SK-N-SH (cell line): ENCODE measurements around the gene BGN. TPM values are rescaled to one million over a fixed set of nuclear protein-coding genes. Genes with fewer than 3 reads are reported as not detected.

Source experiments
- CTCF ChIA-PET: fragments of 300-600, 350-600 bp; formaldehyde crosslinking; extraction: SDS; loops from one replicate; lab custom pipeline; 2021; lab: Yijun Ruan, JAX
- POLR2A ChIA-PET: fragments of 350-600 bp; sonication (Branson Sonifier 250); formaldehyde crosslinking; extraction: SDS; loops from one replicate; lab custom pipeline; 2020; ENCODE audit warnings: antibody characterized with exemption, inconsistent platforms; lab: Yijun Ruan, JAX
- DNase-seq: peaks from one replicate; pipeline ENCODE4 v3.0.0; 2012
- H2AFZ ChIP-seq: fragments of 200-600 bp; sonication (generic); 2 replicates; pipeline ENCODE4 v1.8.1; 2016; ENCODE audit warnings: antibody characterized with exemption, mild to moderate bottlenecking, low read depth
- H3F3A ChIP-seq: fragments of 200-600 bp; sonication (generic); replicated peaks from 2 replicates; pipeline ENCODE3; 2016; ENCODE audit warnings: antibody characterized with exemption, mild to moderate bottlenecking; ENCODE audit not compliant: insufficient read depth
- H3K27ac ChIP-seq, 2 experiments: fragments of 200-500 bp in 1 of 2; fragments of 200-600 bp in 1 of 2; sonication (Bioruptor generic) in 1 of 2; sonication (generic), shearing (Covaris generic) in 1 of 2; 2 replicates each; pipeline versions ENCODE4 v1.5.1 to v1.6.1; 2014 to 2016; ENCODE audit warnings: low read depth in 2 of 2, inconsistent platforms in 1 of 2, low read length in 1 of 2, mild to moderate bottlenecking in 1 of 2, mixed read lengths in 1 of 2
- H3K27me3 ChIP-seq: fragments of 200-600 bp; sonication (generic), shearing (Covaris generic); 2 replicates; pipeline ENCODE4 v1.6.1; 2016; ENCODE audit warnings: mixed run types; ENCODE audit not compliant: insufficient read depth
- H3K36me3 ChIP-seq, 2 experiments: fragments of 200-500 bp in 1 of 2; fragments of 200-600 bp in 1 of 2; sonication (Bioruptor generic) in 1 of 2; sonication (generic) in 1 of 2; replicated peaks in 1 of 2; 2 replicates each; pipeline versions ENCODE3 to v1.5.1; 2014 to 2016; ENCODE audit warnings: low read length in 1 of 2, mild to moderate bottlenecking in 1 of 2; ENCODE audit not compliant: insufficient read depth in 2 of 2, control insufficient read depth in 1 of 2
- H3K4me1 ChIP-seq, 2 experiments: fragments of 200-500 bp in 1 of 2; fragments of 200-600 bp in 1 of 2; sonication (Bioruptor generic) in 1 of 2; sonication (generic), shearing (Covaris generic) in 1 of 2; 2 replicates each; pipeline versions ENCODE4 v1.5.1 to v1.6.1; 2014 to 2016; ENCODE audit warnings: low read depth in 1 of 2, low read length in 1 of 2, mixed run types in 1 of 2; ENCODE audit not compliant: insufficient read depth in 2 of 2, control insufficient read depth in 1 of 2
- H3K4me2 ChIP-seq: fragments of 200-600 bp; sonication (generic), shearing (Covaris generic); 2 replicates; pipeline ENCODE4 v1.6.1; 2017; ENCODE audit warnings: mixed run types
- H3K4me3 ChIP-seq, 2 experiments: fragments of 200-500 bp in 1 of 2; fragments of 200-600 bp in 1 of 2; sonication (Bioruptor generic) in 1 of 2; sonication (generic), shearing (Covaris generic) in 1 of 2; 2 replicates each; pipeline versions ENCODE4 v1.5.1 to v1.8.1; 2014 to 2016; ENCODE audit warnings: low read depth in 2 of 2, inconsistent platforms in 1 of 2, low read length in 1 of 2, mild to moderate bottlenecking in 1 of 2, mixed read lengths in 1 of 2, moderate library complexity in 1 of 2
- H3K79me2 ChIP-seq: fragments of 200-600 bp; sonication (generic); 2 replicates; pipeline ENCODE4 v1.8.1; 2017; ENCODE audit warnings: mild to moderate bottlenecking; ENCODE audit not compliant: insufficient read depth
- H3K9ac ChIP-seq: fragments of 200-600 bp; sonication (generic); 2 replicates; pipeline ENCODE4 v1.6.1; 2017; ENCODE audit warnings: mixed run types
- H3K9me2 ChIP-seq: fragments of 200-600 bp; sonication (generic); 2 replicates; pipeline ENCODE4 v1.6.1; 2017; ENCODE audit warnings: mixed run types
- H3K9me3 ChIP-seq: fragments of 200-600 bp; sonication (generic); 2 replicates; pipeline ENCODE4 v1.6.1; 2017; ENCODE audit warnings: mixed run types, mild to moderate bottlenecking, moderate library complexity
- H4K20me1 ChIP-seq: fragments of 200-600 bp; sonication (generic); 2 replicates; pipeline ENCODE4 v1.6.1; 2017; ENCODE audit warnings: mild to moderate bottlenecking, mixed run types; ENCODE audit not compliant: insufficient read depth
- ELF1 ChIP-seq: IDR thresholded peaks from 2 replicates; pipeline ENCODE4 v1.4.0; 2012
- EP300 ChIP-seq, 2 experiments: IDR thresholded peaks; 2 replicates each; pipeline versions ENCODE4 v1.4.0 to v1.6.1; 2012; ENCODE audit warnings: borderline replicate concordance in 1 of 2, low read depth in 1 of 2, low read length in 1 of 2
- EZH2phosphoT487 ChIP-seq: fragments of 200-600 bp; sonication (generic); IDR thresholded peaks from 2 replicates; pipeline ENCODE4 v1.6.1; 2017; ENCODE audit warnings: low read depth, mixed run types, mild to moderate bottlenecking, antibody characterized with exemption, moderate library complexity, borderline replicate concordance
- FOXJ3 ChIP-seq: sonication (generic); formaldehyde crosslinking; IDR thresholded peaks from 2 replicates; pipeline ENCODE4 v1.5.1; 2020; ENCODE audit warnings: mild to moderate bottlenecking, missing genetic modification reagents
- GABPA ChIP-seq: IDR thresholded peaks from 2 replicates; pipeline ENCODE4 v1.4.0; 2012; ENCODE audit warnings: low read depth, mild to moderate bottlenecking
- GATA2 ChIP-seq: sonication (generic); formaldehyde crosslinking; IDR thresholded peaks from 2 replicates; pipeline ENCODE4 v1.5.0; 2020; ENCODE audit warnings: mild to moderate bottlenecking, missing genetic modification reagents
- IRF3 ChIP-seq: fragments of 150-350 bp; IDR thresholded peaks from 2 replicates; pipeline ENCODE4 v1.6.1; 2016; ENCODE audit warnings: mild to moderate bottlenecking, low read depth, low read length
- JUND ChIP-seq: IDR thresholded peaks from 2 replicates; pipeline ENCODE4 v1.4.0; 2012
- NFIC ChIP-seq: IDR thresholded peaks from 2 replicates; pipeline ENCODE4 v1.4.0; 2012; ENCODE audit warnings: borderline replicate concordance
- POLR2AphosphoS5 ChIP-seq: IDR thresholded peaks from 2 replicates; pipeline ENCODE4 v1.6.1; 2012; ENCODE audit warnings: low read depth, low read length
- RAD21 ChIP-seq: IDR thresholded peaks from 2 replicates; pipeline ENCODE4 v1.6.1; 2012; ENCODE audit warnings: mild to moderate bottlenecking, low read length
- RXRA ChIP-seq: IDR thresholded peaks from 2 replicates; pipeline ENCODE4 v1.4.0; 2012; ENCODE audit warnings: low read depth, mild to moderate bottlenecking, borderline replicate concordance
- SIN3A ChIP-seq: IDR thresholded peaks from 2 replicates; pipeline ENCODE4 v1.6.1; 2012; ENCODE audit warnings: low read depth, mild to moderate bottlenecking, low read length, moderate library complexity, borderline replicate concordance
- SMC3 ChIP-seq: IDR thresholded peaks from 2 replicates; pipeline ENCODE4 v1.6.1; 2012; ENCODE audit warnings: low read depth, low read length, improper control_type of control experiment
- USF2 ChIP-seq: fragments of 150-350 bp; IDR thresholded peaks from 2 replicates; pipeline ENCODE4 v1.6.1; 2017; ENCODE audit warnings: antibody characterized with exemption, low read length, low read depth, borderline replicate concordance
- WGBS: methylation state at CpG from one replicate; pipeline ENCODE4 v1.1.6; 2017; ENCODE audit warnings: low lambda C conversion rate; 5-methylcytosine and 5-hydroxymethylcytosine counted together
- polyA plus RNA-seq, 3 experiments: library from polyadenylated mRNA; depleted of rRNA; stranded (reverse); fragments of >200 nt; gene quantifications; 2 replicates each; pipeline ENCODE4 v1.2.3, GENCODE V29; 2012
- TF ChIP-seq, protein P1 (sequence below): fragments of 200-600 bp; sonication (generic); IDR thresholded peaks from 2 replicates; pipeline ENCODE4 v1.6.1; 2017; ENCODE audit warnings: antibody characterized with exemption, mild to moderate bottlenecking, moderate library complexity
- TF ChIP-seq, protein P2 (sequence below): IDR thresholded peaks from 2 replicates; pipeline ENCODE4 v1.6.1; 2012; ENCODE audit warnings: mild to moderate bottlenecking, low read depth, low read length, moderate library complexity
- TF ChIP-seq, protein P3 (sequence below): IDR thresholded peaks from 2 replicates; pipeline ENCODE4 v1.4.0; 2012; ENCODE audit warnings: low read depth

BGN gene
- polyA plus RNA-seq, 1 of the 3 experiments (the other 2 are of a cell fraction): 28.9 TPM

GRCh38 chrX:153445856-153446635 lies 48.7 kb upstream of the BGN start, which contains the start of gene TREX2:
TSS of gene TREX2 (minus strand) at chrX:153446056. CDS start at chrX:153445430, 626 bp downstream.
- Histone ChIP-seq H3K27me3 (peaks cover 34% of the 10 kb centered on the region), H2AFZ (no peak within 1 kb of the TSS), H3F3A (no peaks in the 10 kb centered on the region), H3K4me3 (no peak within 1 kb of the TSS), H3K9me2 (no peaks in the 10 kb centered on the region), H3K4me1 (no peaks in the 10 kb centered on the region), H3K4me2 (no peak within 1 kb of the TSS), H3K36me3 (no peaks in the 10 kb centered on the region), H3K9ac (no peak within 1 kb of the TSS), H3K79me2 (no peaks in the 10 kb centered on the region), H3K27ac (no peak within 1 kb of the TSS), H4K20me1 (no peaks in the 10 kb centered on the region), H3K9me3 (no peaks in the 10 kb centered on the region)
- CTCF ChIA-PET: interaction anchor here (0.6 to 1.4 kb wide), 5 partner anchors 15 to 62 kb away, joined by 3 to 7 read pairs (median 3); partner anchors contain the start of gene HAUS7
- POLR2A ChIA-PET: no interaction called here
- TF ChIP-seq RAD21 (no peak), USF2 (no peak), GATA2 (CRISPR knock-in tag) (no peak), GABPA (no peak), FOXJ3 (no peak), ELF1 (no peak), EZH2phosphoT487 (no peak), EP300 (IDR thresholded peaks at IDR 0.05; ENCODE audit: borderline replicate concordance in 1 of 2, low read depth in 1 of 2, low read length in 1 of 2) (no peak), SMC3 (no peak), JUND (no peak), IRF3 (no peak), NFIC (no peak), SIN3A (no peak), POLR2AphosphoS5 (no peak), RXRA (no peak)
- TF ChIP-seq, protein P1, sequence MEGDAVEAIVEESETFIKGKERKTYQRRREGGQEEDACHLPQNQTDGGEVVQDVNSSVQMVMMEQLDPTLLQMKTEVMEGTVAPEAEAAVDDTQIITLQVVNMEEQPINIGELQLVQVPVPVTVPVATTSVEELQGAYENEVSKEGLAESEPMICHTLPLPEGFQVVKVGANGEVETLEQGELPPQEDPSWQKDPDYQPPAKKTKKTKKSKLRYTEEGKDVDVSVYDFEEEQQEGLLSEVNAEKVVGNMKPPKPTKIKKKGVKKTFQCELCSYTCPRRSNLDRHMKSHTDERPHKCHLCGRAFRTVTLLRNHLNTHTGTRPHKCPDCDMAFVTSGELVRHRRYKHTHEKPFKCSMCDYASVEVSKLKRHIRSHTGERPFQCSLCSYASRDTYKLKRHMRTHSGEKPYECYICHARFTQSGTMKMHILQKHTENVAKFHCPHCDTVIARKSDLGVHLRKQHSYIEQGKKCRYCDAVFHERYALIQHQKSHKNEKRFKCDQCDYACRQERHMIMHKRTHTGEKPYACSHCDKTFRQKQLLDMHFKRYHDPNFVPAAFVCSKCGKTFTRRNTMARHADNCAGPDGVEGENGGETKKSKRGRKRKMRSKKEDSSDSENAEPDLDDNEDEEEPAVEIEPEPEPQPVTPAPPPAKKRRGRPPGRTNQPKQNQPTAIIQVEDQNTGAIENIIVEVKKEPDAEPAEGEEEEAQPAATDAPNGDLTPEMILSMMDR: no peak
- TF ChIP-seq, protein P2, sequence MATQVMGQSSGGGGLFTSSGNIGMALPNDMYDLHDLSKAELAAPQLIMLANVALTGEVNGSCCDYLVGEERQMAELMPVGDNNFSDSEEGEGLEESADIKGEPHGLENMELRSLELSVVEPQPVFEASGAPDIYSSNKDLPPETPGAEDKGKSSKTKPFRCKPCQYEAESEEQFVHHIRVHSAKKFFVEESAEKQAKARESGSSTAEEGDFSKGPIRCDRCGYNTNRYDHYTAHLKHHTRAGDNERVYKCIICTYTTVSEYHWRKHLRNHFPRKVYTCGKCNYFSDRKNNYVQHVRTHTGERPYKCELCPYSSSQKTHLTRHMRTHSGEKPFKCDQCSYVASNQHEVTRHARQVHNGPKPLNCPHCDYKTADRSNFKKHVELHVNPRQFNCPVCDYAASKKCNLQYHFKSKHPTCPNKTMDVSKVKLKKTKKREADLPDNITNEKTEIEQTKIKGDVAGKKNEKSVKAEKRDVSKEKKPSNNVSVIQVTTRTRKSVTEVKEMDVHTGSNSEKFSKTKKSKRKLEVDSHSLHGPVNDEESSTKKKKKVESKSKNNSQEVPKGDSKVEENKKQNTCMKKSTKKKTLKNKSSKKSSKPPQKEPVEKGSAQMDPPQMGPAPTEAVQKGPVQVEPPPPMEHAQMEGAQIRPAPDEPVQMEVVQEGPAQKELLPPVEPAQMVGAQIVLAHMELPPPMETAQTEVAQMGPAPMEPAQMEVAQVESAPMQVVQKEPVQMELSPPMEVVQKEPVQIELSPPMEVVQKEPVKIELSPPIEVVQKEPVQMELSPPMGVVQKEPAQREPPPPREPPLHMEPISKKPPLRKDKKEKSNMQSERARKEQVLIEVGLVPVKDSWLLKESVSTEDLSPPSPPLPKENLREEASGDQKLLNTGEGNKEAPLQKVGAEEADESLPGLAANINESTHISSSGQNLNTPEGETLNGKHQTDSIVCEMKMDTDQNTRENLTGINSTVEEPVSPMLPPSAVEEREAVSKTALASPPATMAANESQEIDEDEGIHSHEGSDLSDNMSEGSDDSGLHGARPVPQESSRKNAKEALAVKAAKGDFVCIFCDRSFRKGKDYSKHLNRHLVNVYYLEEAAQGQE: no peak
- TF ChIP-seq, protein P3, sequence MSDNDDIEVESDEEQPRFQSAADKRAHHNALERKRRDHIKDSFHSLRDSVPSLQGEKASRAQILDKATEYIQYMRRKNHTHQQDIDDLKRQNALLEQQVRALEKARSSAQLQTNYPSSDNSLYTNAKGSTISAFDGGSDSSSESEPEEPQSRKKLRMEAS: no peak
- DNase-seq: no peak
- WGBS: 74% methylated on average over 9 of the region's 30 CpGs
